ENCODE results near the gene POT1.

POT1 gene

DNA sequence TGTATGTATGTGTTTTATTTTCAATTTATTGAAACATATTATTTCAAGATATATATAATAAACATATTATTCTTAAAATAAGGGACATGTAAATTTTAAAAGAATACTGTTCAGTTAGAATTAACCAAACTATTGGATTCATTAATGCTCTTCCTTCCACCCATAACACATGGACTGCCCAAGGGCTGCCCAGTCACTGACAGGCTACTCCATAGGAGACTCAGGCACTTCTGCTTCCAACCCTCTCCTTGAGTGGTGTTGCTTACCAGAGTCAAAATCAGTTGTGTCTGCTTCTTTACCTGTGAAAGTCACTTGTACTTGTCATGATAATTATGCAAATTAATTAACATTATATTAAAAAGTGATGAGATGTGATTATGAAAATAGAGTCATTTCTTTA is 154.2 kb downstream of the POT1 start:
- Histone ChIP-seq H3K27me3 (ENCODE audit: low read depth, low read length) (no peaks in the 10 kb centered on the region), H3K4me3 (ENCODE audit: low read length) (no peak overlapping the region), H3K4me1 (ENCODE audit: low read length) (peaks cover 14% of the 10 kb centered on the region; the same call in 1 of the 2 replicates), H4K20me1 (ENCODE audit: insufficient read depth, low read length) (no peaks in the 10 kb centered on the region), H3K36me3 (replicated peaks; ENCODE audit: low read depth, low read length) (no peaks in the 10 kb centered on the region), H2AFZ (ENCODE audit: low read depth, low read length) (no peak overlapping the region), H3K9ac (ENCODE audit: low read length) (no peak overlapping the region), H3K9me3 (ENCODE audit: insufficient read depth, low read length) (no peaks in the 10 kb centered on the region), H3K27ac (ENCODE audit: low read length) (no peak overlapping the region), H3K4me2 (ENCODE audit: low read length) (no peak overlapping the region), H3K79me2 (ENCODE audit: low read length) (no peaks in the 10 kb centered on the region)
- TF ChIP-seq EZH2phosphoT487 (IDR thresholded peaks at IDR 0.05; ENCODE audit: low read depth): no peak
- TF ChIP-seq, protein P1, sequence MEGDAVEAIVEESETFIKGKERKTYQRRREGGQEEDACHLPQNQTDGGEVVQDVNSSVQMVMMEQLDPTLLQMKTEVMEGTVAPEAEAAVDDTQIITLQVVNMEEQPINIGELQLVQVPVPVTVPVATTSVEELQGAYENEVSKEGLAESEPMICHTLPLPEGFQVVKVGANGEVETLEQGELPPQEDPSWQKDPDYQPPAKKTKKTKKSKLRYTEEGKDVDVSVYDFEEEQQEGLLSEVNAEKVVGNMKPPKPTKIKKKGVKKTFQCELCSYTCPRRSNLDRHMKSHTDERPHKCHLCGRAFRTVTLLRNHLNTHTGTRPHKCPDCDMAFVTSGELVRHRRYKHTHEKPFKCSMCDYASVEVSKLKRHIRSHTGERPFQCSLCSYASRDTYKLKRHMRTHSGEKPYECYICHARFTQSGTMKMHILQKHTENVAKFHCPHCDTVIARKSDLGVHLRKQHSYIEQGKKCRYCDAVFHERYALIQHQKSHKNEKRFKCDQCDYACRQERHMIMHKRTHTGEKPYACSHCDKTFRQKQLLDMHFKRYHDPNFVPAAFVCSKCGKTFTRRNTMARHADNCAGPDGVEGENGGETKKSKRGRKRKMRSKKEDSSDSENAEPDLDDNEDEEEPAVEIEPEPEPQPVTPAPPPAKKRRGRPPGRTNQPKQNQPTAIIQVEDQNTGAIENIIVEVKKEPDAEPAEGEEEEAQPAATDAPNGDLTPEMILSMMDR (IDR thresholded peaks at IDR 0.05; ENCODE audit: low read depth, low read length): no peak

- Histone ChIP-seq H3K9ac (ENCODE audit: low read length) (no peak overlapping the region), H2AFZ (ENCODE audit: low read depth, low read length) (no peak overlapping the region), H3K4me1 (ENCODE audit: low read length) (peaks cover 14% of the 10 kb centered on the region; the same call in 1 of the 2 replicates), H3K27me3 (ENCODE audit: low read depth, low read length) (no peaks in the 10 kb centered on the region), H3K4me3 (ENCODE audit: low read length) (no peak overlapping the region), H4K20me1 (ENCODE audit: insufficient read depth, low read length) (no peaks in the 10 kb centered on the region), H3K4me2 (ENCODE audit: low read length) (no peak overlapping the region), H3K27ac (ENCODE audit: low read length) (no peak overlapping the region), H3K79me2 (ENCODE audit: low read length) (no peaks in the 10 kb centered on the region), H3K36me3 (replicated peaks; ENCODE audit: low read depth, low read length) (no peaks in the 10 kb centered on the region), H3K9me3 (ENCODE audit: insufficient read depth, low read length) (no peaks in the 10 kb centered on the region)
- no peak for TF ChIP-seq EZH2phosphoT487 (IDR thresholded peaks at IDR 0.05; ENCODE audit: low read depth)
- TF ChIP-seq, protein P1 (IDR thresholded peaks at IDR 0.05; ENCODE audit: low read depth, low read length): no peak
Measured at GRCh38 chr7:124773938-124774337, 155.7 kb downstream of the POT1 start.

GRCh38 chr7:124773339-124773738 is 156.3 kb downstream of the POT1 start:
- no peak overlapping the region for H3K9ac ChIP-seq (ENCODE audit: low read length)
- no peak overlapping the region for H3K27ac ChIP-seq (ENCODE audit: low read length)
- H3K36me3 ChIP-seq (replicated peaks; ENCODE audit: low read depth, low read length): no peaks in the 10 kb centered on the region
- peaks cover 14% of the 10 kb centered on the region; the same call in 1 of the 2 replicates for H3K4me1 ChIP-seq (ENCODE audit: low read length)
- H3K27me3 ChIP-seq (ENCODE audit: low read depth, low read length): no peaks in the 10 kb centered on the region
- no peaks in the 10 kb centered on the region for H4K20me1 ChIP-seq (ENCODE audit: insufficient read depth, low read length)
- no peak overlapping the region for H3K4me3 ChIP-seq (ENCODE audit: low read length)
- no peaks in the 10 kb centered on the region for H3K9me3 ChIP-seq (ENCODE audit: insufficient read depth, low read length)
- H2AFZ ChIP-seq (ENCODE audit: low read depth, low read length): no peak overlapping the region
- no peak overlapping the region for H3K4me2 ChIP-seq (ENCODE audit: low read length)
- TF ChIP-seq, protein P1 (IDR thresholded peaks at IDR 0.05; ENCODE audit: low read depth, low read length): no peak
- no peak for TF ChIP-seq EZH2phosphoT487 (IDR thresholded peaks at IDR 0.05; ENCODE audit: low read depth)
- H3K79me2 ChIP-seq (ENCODE audit: low read length): no peaks in the 10 kb centered on the region

All from OCI-LY3 (cell line).